HG03060 (cell line): ENCODE data around the gene HMCN1.

Experiments used
- ATAC-seq: cut with Tn5 transposase; IDR thresholded peaks from one replicate; pipeline ENCODE4 v1.9.1; 2021; ENCODE audit warnings: low read depth, moderate number of reproducible peaks; ENCODE audit not compliant: unreplicated experiment

The HMCN1 gene

DNA sequence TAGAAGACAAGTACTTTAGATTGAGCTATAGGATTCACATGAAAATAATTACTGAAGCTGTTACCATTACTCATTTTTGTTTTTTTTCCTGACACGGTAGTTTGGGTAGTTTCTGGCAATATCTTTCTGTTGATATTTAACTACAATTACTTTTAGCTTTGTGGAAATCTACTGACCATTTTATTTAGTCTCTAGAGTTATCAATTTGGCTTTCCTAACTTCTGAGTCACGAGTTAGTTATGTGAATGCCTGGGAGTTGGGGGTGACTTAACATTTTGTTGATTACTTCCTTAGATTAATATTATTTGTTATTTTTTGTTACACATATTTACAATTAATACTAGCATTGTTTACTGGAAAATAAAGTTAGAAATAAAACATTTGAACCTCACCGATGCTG lies 160.6 kb downstream of the HMCN1 start:
- no peak for ATAC-seq

DNA sequence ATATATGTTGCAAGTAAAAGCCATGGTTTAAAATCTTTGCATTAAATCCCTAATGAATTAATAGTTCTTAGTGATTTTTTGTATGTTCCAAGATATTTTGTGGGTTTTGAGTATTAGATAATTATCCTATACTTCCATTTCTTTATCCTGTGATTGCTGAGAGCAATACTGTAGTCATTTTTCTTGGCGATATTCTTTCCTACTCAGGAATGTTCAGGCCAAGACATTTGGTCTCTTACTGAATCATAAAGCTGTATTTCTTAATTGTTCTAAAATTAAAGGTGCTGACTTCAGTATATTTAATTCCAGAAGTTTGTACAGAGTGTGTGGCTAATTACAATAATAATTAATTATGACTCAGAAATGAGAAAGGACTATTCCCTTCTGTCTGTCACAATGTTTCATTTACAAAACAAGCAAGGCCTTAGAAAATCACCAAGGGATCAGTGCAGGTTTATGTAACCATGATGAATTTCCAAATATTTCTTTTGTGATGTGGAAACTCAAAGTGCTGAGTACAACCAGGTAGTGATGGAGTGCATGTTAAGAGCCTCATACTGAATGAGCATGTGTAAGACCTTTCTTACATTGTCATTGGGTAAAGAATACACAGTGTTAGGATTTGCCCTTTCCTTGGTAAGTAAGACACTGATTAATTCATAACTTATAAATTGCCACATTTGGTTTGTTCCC lies 161.2 kb downstream of the HMCN1 start:
- ATAC-seq: no peak

DNA sequence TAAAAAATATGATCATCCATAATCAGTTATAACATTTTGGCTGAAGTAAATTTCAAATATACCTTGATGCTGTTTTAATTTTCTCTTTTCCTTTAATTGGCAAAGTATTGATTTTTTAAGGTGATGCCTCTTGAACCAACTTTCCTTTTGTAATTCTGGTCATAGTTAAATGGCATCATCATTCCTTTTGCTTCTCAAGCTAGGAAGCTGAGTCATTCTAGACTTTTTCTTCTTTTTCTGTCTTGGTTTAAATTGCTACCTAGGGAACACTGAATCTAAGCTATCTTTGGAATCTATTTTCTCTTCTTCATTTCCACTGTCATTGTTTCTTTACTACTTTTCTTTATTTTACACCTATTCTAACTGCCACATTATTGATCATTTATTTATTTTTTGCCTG lies 162.7 kb downstream of the HMCN1 start:
- no peak for ATAC-seq

DNA sequence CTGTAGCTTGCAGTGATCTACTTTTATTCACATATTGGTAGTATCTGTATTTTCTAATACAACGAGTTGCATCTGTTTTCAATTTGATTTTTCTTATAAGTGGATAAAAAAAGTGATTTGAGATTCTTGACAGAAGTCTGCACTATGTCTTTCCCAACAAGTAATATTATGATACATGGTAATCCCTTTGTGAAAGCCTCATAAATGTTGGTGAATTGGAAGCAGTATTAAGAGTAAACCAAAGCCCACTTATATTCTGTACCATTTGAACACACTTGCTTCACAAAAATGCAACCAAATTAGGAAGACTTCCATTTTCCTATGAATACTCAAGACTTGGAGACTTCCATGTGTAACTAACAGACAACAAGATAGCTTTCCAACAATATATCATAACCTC lies 172.0 kb downstream of the HMCN1 start:
- no peak for ATAC-seq

DNA sequence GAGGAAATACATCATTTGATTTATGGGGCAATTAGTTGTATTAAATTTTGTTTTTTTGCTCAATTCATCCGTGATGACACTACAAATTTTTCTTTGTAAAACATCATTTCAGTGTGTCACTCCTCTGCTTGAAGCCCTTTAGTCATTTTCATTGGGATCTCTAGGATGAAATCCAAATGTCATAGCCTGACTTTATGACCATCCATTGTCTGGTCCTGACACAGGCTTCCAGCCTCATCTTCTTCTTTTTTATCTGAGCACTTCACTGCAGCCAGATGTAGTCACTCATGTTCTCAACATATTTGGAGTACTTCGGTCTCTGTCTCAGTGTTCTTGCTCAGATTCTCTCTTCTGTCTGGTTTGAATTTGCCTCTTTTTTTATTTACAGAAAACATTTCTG lies 173.1 kb downstream of the HMCN1 start:
- ATAC-seq: no peak

DNA sequence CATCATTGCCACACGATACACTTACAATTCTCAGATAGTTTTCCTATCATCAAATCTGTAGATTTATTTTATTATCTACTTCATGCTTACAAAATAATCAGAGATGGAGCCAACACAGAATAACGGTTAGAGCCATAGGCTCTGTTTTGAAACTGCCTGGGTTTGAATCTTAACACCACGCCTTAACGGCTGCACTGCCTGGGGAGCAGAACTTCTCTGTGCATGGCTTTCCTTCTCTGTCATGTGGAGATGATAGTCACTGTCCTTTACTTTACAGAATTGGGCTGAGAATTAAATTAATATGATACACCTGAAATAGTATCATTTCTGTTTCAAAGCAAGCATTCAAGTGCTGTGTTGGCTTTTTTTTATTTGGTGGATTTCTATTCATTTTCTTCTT lies 177.8 kb downstream of the HMCN1 start:
- no peak for ATAC-seq

DNA sequence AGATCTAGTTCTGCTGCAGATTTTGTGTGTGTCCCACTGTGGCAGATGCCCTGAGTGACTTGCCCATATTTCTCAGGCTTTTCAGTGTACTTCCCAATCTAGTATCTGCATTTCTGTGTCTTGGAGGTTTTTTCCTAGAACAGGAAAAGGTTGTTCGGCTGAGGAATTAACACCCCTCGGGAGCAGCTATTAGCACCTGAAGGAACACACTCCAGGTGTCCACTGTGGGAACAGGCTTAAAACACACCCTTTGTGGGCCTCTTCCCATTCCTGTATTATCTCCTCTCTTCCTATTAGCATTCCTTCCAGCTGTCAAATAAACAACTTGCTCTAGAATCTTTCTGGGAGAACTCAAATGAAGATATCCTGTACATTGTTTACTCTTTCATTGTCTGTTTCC lies 178.3 kb downstream of the HMCN1 start:
- no peak for ATAC-seq

DNA sequence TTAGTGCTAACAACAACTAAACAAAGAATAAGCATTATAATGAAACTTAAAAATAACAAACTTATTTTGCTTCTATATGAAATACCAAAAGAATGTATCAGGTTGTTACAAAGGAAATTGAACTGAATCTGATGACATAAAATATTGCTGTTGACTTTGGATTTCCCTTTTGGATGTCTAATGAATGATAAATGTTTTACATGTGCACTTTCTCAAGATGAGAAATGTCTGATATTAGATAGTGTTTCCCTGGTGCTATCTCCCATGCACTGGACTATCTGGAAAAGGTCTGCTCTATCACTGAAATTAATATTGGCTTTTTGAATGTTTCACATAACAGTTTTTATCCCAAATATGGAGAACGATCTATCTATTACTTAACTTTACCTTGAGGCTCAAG lies 179.9 kb downstream of the HMCN1 start:
- no peak for ATAC-seq

DNA sequence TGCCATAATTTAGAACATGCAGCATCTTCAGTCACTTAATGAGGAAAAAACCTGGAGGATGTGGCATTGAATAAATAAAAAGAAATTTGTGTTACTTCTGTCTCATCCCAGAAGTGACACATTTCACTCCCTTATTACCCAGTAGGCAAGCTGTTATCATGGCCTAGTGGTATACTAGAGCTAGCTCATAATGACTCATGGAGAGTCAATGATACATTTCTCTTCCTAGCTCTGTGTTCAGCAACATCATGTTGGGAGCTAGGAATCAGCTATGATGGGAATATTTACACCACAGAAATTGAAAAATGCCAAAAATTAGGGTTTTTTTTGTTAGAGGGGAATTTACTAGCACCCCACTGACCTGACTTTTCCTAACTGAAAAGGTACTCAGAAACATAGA lies 182.7 kb downstream of the HMCN1 start:
- ATAC-seq: no peak

DNA sequence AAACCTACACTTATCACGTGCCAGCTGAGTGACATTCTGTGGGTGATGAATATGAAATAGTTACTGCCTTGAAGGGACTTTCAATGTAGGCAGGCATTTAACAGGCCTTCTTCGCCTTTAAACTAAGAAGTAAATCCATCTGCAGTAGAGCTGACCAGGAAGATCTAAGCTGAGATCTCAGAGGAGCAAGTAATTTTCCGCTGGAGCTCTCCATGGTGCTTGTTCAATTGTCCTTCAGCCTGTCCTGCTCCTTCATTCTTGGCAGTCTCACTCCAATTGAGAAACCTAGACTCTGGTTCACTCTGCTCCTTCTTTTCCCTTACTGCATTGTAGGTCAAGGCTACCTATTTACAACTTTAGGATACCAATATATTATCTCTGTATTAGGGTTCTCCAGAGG lies 183.5 kb downstream of the HMCN1 start:
- no peak for ATAC-seq

DNA sequence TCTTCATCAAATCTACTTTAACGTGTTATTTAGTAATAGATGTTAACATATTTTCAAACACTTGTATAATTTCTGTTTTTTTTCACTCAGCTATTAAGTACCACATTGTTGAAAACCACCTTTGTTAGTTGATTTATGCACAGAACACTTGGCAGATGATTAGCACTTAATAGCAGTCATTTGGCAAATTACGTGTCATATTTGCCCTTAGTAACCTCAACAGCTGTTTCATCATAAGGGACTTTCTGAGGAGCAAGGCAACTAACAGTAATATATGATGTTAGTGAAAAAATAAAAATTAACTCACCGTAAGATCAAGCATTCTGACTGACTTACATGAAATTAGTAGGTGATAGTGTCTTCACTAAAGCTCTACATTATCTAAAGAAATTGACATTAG lies 186.4 kb downstream of the HMCN1 start:
- ATAC-seq: peak; percentile 51

DNA sequence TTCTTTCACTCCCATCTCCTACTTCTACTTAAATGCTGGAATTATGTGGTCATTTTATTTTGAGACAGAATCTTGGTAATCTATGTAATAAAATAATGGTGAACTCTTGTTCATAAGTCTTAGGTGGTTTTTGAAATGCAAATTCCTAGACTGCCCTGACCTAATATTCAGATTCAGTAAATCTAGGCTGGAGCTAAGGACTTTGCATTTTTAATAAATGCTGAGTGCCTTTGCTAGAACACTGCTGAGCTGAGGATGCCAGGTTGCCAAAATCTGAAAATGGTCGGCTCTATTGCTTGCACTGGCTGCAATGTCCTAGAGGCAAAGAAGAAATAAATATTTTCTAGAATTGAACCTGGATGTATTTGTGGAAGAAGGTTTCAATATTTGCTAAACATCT lies 187.4 kb downstream of the HMCN1 start:
- no peak for ATAC-seq

DNA sequence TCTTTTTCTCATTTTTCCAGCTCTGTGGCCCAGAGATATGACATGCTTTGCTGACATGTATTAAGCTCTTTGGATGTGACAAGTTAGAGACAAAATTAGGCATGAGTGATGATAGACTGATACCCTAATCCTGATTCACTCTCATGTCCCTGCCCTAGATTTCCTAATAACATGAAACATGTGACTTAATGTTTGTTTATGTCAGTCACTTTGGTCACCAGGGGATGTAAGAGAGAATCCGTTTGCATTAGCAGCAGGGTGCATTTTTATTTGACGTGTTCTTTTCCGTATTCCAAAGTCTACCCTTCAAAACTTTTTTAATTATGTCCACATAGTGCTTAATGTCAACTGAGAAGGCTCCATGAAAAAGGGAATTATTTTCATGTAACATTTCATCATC lies 192.4 kb downstream of the HMCN1 start:
- ATAC-seq: no peak

DNA sequence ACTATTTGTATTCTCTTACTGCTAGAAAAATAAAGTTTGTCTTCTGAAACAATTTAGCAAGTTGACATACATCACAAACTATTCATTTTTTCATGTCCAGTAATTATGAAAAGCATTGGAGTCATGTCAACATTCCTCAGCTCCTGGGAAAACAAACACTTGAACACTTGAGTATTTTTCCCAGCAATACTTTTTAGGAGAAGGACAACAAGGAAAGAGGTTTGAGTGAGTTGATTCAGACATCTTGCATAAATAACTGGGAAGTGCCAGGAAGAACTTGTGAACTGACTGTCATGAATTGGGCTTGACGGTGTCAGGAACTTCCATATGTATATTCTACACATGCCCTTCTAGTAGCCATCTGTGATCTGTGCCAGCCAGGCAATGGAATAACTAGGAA lies 195.6 kb downstream of the HMCN1 start:
- ATAC-seq: no peak

DNA sequence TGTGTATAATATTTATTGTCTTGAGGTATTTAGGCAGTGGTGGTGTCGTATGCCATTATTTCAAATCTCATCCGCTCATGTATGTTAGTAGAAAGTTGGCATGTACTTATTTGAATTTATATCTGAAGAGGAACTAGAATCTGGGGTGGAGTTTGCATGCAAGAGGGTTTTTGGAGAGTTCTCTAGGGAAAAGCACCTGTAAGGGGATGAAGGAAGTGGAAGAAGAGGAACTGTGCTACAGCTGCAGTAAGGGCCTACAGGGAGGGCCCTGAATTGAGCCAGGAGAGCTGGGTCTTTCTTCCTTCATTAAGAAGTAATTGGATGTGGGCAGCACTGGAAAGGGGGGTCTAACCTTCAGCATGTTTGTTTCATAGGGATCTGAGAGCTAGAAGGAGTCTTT lies 197.2 kb downstream of the HMCN1 start:
- no peak for ATAC-seq

DNA sequence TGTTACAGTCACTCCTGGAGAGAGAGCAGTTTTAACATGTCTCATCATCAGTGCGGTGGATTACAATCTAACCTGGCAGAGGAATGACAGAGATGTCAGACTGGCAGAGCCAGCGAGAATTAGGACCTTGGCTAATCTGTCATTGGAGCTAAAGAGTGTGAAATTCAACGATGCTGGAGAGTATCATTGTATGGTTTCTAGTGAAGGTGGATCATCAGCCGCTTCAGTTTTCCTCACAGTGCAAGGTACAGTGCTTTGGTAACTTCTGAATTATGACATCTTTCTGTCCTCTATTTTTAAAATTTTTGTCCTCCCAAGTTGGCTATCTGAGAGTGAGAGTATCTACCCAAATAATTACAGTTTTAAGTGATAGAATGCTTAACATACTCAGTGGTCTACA lies 199.4 kb downstream of the HMCN1 start:
- ATAC-seq: no peak

DNA sequence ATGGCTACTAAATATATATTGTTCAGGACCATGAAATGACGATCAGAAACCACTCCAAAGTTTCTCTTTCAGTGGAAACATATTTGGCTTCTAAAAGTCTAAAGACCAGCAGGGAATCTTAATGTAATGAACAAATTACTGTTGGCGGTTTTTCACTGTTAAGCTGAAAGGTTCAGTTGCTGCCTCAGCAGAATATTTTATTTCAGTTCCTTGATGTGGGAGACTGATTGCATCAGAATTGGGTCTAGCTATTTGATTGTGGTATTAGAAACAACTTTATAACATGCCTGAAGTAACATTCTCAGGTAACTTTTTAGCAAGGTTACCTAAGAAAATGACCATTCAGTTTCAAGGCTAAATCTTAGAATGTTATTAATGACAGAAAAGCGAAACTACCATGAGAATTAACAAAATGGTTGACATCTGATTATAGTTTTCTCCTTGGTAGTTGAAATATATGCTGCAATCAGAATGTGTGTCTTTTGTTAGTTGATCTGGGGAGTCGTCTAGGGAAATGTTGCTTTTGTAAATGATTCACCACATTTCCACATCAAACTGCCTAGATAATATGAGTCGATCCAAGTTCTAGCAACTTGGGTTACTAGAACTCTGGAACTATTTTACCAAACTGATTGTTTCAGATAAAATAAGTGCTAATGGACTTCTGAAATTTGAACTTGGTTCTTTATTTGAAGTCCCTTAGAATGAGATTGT lies 200.4 kb downstream of the HMCN1 start:
- ATAC-seq: no peak

DNA sequence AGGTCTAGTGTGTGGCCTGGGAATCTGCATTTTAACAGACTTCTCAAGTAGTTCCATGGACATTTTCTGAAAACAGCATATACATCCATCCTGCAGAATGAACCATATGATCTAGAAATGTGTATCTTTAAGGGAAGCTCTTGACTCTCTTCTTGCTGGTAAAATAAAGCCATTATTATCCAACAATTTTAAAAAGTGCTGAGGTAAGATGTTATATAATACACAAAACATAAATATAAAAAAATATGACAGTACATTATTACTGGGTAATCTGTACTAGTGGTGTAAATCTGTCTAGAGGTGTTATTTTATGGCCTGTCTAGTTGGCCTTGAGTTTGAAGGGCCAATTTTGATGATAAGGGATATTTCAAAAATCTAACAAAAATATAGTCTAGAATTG lies 201.2 kb downstream of the HMCN1 start:
- ATAC-seq: no peak

DNA sequence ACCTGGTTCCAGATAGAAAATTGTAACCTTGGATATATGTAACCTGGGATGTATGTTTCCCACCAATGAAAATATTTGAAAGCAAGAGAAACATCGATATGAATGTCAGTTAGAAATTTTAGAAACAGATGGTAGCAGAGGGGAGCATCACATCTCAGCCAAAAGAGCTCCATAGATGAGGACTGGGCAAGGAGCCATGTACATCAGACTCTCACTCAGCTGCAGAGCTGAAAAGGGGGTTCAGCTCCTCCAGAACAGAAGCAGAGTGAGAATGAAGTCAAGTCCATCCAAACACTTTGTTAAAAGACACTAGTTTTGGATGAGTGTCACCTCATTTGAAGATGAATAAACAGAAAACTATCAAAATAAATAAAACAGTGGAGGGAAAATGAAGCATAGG lies 202.4 kb downstream of the HMCN1 start:
- no peak for ATAC-seq

DNA sequence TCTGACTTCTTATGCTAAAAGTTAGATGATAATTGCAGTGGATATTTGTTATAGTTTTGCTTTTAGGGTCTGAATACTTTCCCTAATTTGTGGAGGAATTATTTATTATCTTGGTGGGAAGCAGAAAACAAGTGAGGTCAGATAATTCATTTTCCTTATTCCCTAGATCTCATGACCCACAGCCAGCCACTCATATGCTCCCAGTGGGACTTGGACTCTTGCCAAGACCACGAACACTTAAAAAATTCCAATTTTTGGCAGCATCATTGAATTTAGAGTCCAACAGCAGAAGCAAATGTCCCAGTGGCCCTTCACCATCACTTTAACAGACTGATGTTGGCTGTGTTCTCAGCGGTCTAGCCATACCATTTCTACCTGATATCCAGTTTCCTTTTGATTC lies 204.2 kb downstream of the HMCN1 start:
- ATAC-seq: no peak

DNA sequence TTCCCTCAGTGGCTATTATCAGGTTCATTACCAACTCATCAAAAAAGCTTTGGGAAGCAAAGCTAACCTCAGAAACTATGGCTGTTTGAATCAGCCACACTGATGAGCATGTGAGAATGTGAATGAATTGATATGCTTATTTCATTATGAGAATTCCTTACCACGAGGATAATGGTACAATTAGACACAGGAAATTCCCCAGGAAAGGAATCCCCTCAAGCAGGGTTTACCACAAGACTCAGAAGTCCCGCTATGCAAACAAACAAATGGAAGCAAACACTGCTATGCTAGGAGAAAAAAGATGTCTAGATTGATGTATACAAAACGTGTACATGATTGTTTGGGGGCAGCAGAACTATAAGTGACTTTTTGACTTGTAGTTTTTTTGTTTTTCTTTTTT lies 205.0 kb downstream of the HMCN1 start:
- no peak for ATAC-seq

DNA sequence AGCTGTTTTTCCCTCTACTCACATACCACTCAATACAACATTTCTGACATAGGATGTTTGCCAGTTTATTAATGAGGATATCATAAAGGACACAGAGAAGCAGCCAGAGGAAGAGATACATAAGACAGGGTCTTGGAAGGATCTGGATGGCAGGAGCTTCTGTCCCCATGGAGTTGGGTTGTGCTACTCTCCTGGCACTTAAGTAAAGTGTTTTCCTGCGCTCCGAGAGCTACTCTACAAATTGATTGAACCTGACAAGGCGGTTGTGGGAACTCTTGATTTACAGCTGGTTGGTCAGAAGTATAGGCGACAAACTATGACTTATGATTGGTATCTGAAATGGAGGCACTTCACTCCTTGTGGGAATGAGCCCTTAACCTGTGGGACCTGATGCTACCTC lies 208.8 kb downstream of the HMCN1 start:
- ATAC-seq: no peak

DNA sequence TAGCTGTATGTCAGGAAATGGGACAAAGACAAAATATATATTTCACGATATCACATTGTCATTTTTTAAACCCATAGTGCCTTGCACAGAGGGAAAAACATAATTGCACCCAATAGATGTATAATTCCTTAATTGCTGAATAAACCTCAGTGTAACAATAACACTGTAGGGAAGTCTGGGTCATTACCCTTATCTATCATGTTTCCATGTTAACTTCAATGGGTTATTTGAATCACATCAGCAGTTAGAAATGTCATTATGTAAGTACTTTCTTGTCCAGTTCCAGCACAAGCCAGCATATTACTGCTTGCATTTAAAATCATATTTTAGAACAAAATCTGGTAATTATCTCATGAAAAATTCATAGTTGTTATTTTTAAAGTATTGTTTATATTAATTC lies 222.7 kb downstream of the HMCN1 start:
- ATAC-seq: no peak
